Measurements from ENCODE around the gene WASF1.
"Not testable (repeated sequence)": the region's sequence is repeated elsewhere in the genome, so short reads cannot be mapped to it uniquely, and the experiment has no call there.

GRCh38 chr6:110073474-110073873, 106.0 kb downstream of the WASF1 start:
- TF ChIP-seq CTCF, EZH2, EZH2phosphoT487 (IDR thresholded peaks at IDR 0.05): not testable (repeated sequence)

All from neural progenitor cell (in vitro differentiated cells).